ENCODE results near the gene JMJD1C. TPM values are rescaled to one million over a fixed set of nuclear protein-coding genes. Genes with fewer than 3 reads are reported as not detected.

Gene JMJD1C
- total and polyA plus RNA-seq, 10 of the 15 experiments (the other 5 are each of a cell fraction or from before 2014, with no cell fraction given) = 31.2 to 83.3 (median 49.5) TPM

GRCh38 chr10:63169624-63170023 lies 296.2 kb downstream of the JMJD1C start:
- BruUV-seq (replicated peaks) = no TSS peak
- SMC1A ChIA-PET (ENCODE audit: uncharacterized antibody, unreplicated experiment) = interaction anchor here (1.2 to 7.5 kb wide), 6 partner anchors 12 to 550 kb away, joined by 3 to 264 read pairs (median 15); no protein-coding TSS in a partner anchor
- H3K36me3 ChIP-seq (ENCODE audit: control insufficient read depth in 2 of 2, insufficient read depth in 2 of 2, low read length in 1 of 2) = peaks cover 0 to 32% of the 10 kb centered on the region in 2 experiments

More at GRCh38 chr10:63169624-63170023, 296.2 kb downstream of the JMJD1C start:
- DNase-seq (ENCODE audit: low read depth, low spot score) = no peak
- no peaks in the 10 kb centered on the region for H3K9me3 ChIP-seq (replicated peaks; ENCODE audit: control insufficient read depth, insufficient read depth, low read length)
- TF ChIP-seq ZBTB11 (CRISPR knock-in tag; IDR thresholded peaks at IDR 0.05) = no peak
- TF ChIP-seq KDM1A (IDR thresholded peaks at IDR 0.05; ENCODE audit: borderline replicate concordance) = no peak
- RAD21 ChIA-PET (ENCODE audit: unreplicated experiment) = interaction anchor here (1.5 to 10.2 kb wide), 3 partner anchors 12 to 550 kb away, joined by 4 to 241 read pairs (median 4); no protein-coding TSS in a partner anchor
- CTCF ChIA-PET = interaction anchor here (0.8 to 17.6 kb wide), 5 partner anchors 13 to 657 kb away, joined by 3 to 521 read pairs (median 80); no protein-coding TSS in a partner anchor
- in situ Hi-C loops (cut with MboI) = no loop called here
- H2AFZ ChIP-seq (ENCODE audit: control insufficient read depth, low read depth, low read length) = no peak overlapping the region
- H3K4me1 ChIP-seq (ENCODE audit: control insufficient read depth, insufficient read depth, low read length) = peaks cover 17% of the 10 kb centered on the region
- no peak overlapping the region for H3K4me3 ChIP-seq
- H4K20me1 ChIP-seq (ENCODE audit: control insufficient read depth, insufficient read depth) = no peaks in the 10 kb centered on the region
- intact Hi-C loops (cut with micrococcal nuclease; ENCODE audit: unreplicated experiment) = no loop called here
- FAIRE-seq = no peak
- no peak overlapping the region for H3K27ac ChIP-seq (ENCODE audit: control insufficient read depth, insufficient read depth)
- no peaks in the 10 kb centered on the region for H3K27me3 ChIP-seq (replicated peaks in 1 of 2; ENCODE audit: control insufficient read depth in 2 of 2, insufficient read depth in 2 of 2, low read length in 1 of 2)
- ATAC-seq = no peak
- POLR2A ChIA-PET = no interaction called here
- no peak overlapping the region for H3K9ac ChIP-seq (ENCODE audit: control insufficient read depth, insufficient read depth, low read length)
- no peaks in the 10 kb centered on the region; the same call in 1 of the 2 replicates for H3K79me2 ChIP-seq (ENCODE audit: control insufficient read depth, insufficient read depth, low read length)
- H3K4me2 ChIP-seq (ENCODE audit: control insufficient read depth, insufficient read depth) = no peak overlapping the region
- WGBS (ENCODE audit: insufficient coverage, insufficient replicate concordance, low lambda C conversion rate, missing lambda C conversion rate) = 100% methylated on average over 2 of the region's 2 CpGs

Measured in GM12878 (cell line).